ENCODE data around the gene CDH23.

CDH23 gene

DNA sequence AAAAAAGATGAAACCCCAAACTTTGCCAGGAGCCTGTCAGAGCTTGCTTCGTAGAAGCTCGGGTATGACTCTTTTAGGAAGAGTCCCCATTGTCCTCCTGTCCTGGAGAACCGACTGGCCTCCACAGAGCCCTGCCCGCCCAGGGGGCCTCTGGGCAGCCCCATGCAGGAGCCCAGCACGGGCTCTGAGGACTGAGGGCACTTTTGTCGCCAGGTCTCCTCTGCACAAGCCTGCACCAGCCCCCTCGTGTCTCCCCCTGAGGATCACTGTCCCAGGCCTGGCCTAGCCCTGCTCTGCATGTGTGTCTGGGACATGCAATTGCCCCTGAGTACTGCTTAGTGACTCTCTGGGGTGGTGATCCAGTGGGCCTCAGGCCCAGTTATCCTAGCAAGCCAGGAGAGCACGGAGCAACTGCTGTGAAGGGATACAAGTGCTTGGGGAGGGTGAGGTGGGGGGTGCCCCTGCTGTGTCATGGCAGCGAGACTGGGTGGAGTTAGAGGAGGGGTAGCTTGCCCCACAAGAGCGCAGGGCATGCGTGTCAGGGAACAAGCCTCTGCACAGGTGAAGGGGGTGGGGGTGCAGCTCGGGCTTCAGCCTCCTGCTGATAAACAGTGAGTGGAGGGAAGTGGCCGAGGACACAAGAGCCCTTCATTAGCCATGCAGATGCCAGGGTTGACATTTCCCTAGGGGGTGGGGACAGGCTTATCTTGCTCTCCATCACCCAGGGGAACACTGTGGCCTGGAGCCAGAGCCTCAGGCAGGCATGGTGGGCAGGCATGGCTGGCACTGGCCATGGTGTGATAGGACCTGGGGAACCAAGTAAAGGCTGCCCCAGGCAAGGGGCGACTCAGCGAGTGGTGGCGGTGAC, 179.4 kb downstream of the CDH23 start:
- DNase-seq (ENCODE audit: low read depth), result no peak
- H3K4me3 ChIP-seq (ENCODE audit: control insufficient read depth, low read depth, low read length), result no peak overlapping the region
- TF ChIP-seq CTCF (IDR thresholded peaks at IDR 0.05; ENCODE audit: control insufficient read depth, insufficient read depth, low read depth, low read length, missing control alignments), result no peak

GRCh38 chr10:71576842-71577241, 180.1 kb downstream of the CDH23 start:
- DNase-seq (ENCODE audit: low read depth), result no peak
- no peak overlapping the region for H3K4me3 ChIP-seq (ENCODE audit: control insufficient read depth, low read depth, low read length)
- no peak for TF ChIP-seq CTCF (IDR thresholded peaks at IDR 0.05; ENCODE audit: control insufficient read depth, insufficient read depth, low read depth, low read length, missing control alignments)

DNA sequence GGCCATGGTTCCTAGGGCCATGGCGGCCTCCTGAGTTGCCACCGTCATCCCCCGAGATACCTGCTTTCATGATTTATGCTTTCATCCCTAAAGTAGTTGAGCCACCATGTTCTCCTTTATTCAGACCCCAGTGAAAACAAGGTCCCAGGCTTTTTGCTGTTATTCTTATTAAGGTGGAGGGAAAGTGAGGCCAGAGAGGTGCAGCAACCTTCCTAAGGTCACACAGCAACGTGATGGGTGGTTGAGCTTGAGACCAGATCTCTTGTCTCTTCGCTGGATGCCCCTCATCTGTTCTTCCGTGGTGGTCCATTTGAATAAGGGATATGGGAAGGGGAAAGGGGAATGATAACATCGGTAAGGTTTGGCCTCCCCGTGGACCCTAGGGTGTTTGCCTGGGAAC, 180.6 kb downstream of the CDH23 start:
- no peak for DNase-seq (ENCODE audit: low read depth)

GRCh38 chr10:71578069-71578468, 181.3 kb downstream of the CDH23 start:
- DNase-seq (ENCODE audit: low read depth), result no peak
- no peak for TF ChIP-seq CTCF (IDR thresholded peaks at IDR 0.05; ENCODE audit: control insufficient read depth, insufficient read depth, low read depth, low read length, missing control alignments)
- no peak overlapping the region for H3K4me3 ChIP-seq (ENCODE audit: control insufficient read depth, low read depth, low read length)

More for the DNA sequence above, 180.6 kb downstream of the CDH23 start:
- H3K4me3 ChIP-seq (ENCODE audit: control insufficient read depth, low read depth, low read length), result no peak overlapping the region
- TF ChIP-seq CTCF (IDR thresholded peaks at IDR 0.05; ENCODE audit: control insufficient read depth, insufficient read depth, low read depth, low read length, missing control alignments), result no peak

GRCh38 chr10:71579668-71580067, 182.9 kb downstream of the CDH23 start:
- no peak overlapping the region for H3K4me3 ChIP-seq (ENCODE audit: control insufficient read depth, low read depth, low read length)
- DNase-seq (ENCODE audit: low read depth), result no peak
- TF ChIP-seq CTCF (IDR thresholded peaks at IDR 0.05; ENCODE audit: control insufficient read depth, insufficient read depth, low read depth, low read length, missing control alignments), result no peak

- H3K4me3 ChIP-seq (ENCODE audit: control insufficient read depth, low read depth, low read length), result no peak overlapping the region
- no peak for DNase-seq (ENCODE audit: low read depth)
- no peak for TF ChIP-seq CTCF (IDR thresholded peaks at IDR 0.05; ENCODE audit: control insufficient read depth, insufficient read depth, low read depth, low read length, missing control alignments)
Observed at GRCh38 chr10:71580415-71580814, 183.7 kb downstream of the CDH23 start.
